HG03064 (cell line): ENCODE results near the gene OR1S1.
"Not testable (repeated sequence)": the region's sequence is repeated elsewhere in the genome, so short reads cannot be mapped to it uniquely, and the experiment has no call there.

Experiments
- ATAC-seq: cut with Tn5 transposase; IDR thresholded peaks from one replicate; pipeline ENCODE4 v1.9.1; 2021; ENCODE audit warnings: low read depth; ENCODE audit not compliant: unreplicated experiment

Gene OR1S1

DNA sequence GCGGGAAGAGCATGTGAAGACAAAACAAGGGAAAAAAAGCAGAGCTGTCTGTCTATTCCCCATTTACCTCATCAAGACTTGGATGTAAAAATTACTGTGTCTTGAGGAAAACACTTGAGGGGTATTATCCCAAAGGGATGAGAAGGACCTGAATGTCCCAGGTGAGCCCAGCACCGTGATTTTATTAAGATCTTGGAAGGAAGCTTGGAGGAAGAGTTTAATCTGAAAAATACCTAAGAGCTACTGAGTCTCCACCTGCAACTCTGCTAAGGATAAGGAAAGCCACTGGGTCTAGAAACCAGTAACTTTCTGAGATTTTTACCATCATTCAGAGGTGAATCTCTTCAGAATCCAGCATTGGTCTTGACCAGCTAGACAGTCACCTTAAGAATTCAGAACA is at the start of gene OR1S1:
OR1S1 (plus strand) TSS at position 301 of the 400 bp plus-strand sequence.
- not testable (repeated sequence) for ATAC-seq

DNA sequence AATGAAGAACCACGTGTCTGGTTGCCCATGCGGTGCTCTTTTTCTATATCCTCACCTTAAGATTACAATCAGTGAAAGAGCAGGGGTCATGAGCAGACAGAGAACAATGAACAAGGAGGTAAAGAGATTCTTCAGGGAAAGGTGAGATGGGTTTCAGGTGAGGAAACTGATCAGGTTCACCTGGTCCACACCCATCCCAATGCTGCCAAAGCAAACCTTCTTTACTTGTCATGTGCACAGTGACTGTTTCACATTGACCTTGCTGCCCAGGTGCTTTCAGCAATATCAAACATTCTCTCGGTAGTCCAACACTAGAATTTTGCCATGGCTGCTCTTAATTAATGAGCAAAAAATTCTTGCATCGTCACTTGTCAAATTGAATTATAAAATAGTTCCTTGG is 48.1 kb upstream of the OR1S1 start:
- ATAC-seq = no peak

DNA sequence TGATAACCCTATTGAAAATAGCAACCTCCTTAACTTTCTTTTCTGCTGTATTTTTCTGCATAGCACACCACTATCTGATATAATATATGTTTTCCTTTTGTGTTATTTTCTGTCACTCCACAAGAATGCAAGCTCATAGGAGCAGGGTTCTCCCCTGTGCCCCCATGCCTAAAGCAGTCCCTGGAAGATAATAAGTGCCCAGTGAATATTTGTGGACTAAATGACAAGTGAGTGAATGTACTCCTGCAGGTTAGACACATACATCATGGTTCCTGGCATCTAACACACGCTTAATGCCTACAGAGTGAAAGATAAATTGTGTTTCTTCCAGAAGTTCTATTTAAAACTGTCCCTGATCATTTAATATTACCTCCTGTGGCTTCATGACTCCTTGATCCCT is 47.5 kb upstream of the OR1S1 start:
- ATAC-seq = no peak

DNA sequence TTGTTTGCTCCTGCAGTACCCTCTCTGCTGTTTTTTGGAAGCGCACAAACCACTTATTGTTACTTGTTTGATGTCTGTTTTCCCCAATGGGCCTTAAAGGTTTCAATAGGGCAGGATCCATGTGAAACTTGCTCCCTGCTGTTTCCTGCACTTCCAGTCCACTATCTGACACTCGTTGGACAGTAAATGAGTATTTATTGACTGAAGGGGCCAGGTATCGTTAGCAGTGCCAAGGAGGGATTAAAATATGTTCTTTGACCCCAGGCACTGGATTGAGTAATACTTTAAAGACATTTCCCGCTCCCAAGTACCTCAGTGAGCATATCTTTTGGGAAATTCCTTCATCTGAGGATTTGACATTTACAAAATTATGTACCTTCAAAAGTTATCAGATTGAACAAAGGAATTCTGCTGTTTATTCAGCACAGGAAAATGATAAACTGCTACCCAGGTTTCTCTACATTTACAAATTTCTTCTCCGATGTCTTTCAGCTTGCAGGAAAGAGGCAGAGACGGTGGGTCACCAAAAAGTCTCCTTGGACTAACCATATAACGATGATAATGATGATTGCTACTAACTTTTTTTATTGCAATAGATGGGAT is 46.9 kb upstream of the OR1S1 start:
- ATAC-seq = no peak

DNA sequence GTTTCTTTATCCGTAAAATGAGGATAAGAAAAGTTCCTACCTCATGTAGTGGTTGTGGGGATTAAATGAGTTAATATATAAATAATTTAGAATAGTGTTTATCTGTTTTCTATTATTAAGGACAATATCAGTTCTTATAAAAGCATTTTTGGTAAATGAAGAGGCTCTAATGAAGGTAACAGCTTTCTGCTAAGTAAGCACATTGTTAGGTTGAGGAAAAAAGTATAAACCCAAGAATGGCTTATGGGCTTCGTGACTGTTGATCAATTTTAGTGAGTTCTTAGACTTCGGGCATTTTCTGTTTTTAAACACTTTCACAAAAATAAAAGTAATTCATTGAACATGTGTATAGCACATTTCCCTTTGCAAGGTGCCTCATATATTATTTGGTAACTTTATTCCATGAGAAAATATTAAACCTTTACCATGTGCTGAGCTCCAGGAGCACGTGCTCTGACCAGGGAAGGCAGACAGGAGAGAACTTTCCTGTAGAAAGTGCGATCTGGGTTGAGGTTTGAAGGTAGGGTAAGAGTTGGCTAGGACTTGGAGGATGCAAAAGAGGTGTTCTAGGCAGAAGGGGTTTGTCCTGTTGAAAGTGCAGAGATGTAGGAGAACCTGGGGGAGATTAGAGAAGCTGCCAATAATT is 35.0 kb upstream of the OR1S1 start:
- ATAC-seq = no peak

DNA sequence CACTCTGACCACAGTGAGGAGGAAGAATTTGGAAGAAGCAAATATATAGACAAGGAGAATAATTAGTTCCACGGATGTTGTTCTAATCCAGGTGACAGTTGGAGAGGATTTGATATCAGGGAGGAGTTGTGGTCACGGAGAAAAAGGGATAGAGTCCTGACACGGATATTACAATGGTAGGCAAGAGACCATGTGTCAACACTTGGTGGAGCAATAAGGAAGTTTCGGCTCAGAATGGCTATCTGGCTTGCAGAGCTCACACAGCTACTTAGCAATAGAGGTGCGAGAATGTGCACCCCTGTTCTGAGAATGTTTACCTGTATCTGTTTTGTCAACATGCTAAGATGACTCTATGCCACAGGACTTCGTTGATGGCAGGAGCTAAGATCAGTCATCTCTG is 34.1 kb upstream of the OR1S1 start:
- ATAC-seq = no peak

DNA sequence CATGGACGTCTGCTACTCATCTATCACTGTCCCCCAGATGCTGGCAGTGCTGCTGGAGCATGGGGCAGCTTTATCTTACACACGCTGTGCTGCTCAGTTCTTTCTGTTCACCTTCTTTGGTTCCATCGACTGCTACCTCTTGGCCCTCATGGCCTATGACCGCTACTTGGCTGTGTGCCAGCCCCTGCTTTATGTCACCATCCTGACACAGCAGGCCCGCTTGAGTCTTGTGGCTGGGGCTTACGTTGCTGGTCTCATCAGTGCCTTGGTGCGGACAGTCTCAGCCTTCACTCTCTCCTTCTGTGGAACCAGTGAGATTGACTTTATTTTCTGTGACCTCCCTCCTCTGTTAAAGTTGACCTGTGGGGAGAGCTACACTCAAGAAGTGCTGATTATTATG is 32.9 kb upstream of the OR1S1 start:
- ATAC-seq = no peak

DNA sequence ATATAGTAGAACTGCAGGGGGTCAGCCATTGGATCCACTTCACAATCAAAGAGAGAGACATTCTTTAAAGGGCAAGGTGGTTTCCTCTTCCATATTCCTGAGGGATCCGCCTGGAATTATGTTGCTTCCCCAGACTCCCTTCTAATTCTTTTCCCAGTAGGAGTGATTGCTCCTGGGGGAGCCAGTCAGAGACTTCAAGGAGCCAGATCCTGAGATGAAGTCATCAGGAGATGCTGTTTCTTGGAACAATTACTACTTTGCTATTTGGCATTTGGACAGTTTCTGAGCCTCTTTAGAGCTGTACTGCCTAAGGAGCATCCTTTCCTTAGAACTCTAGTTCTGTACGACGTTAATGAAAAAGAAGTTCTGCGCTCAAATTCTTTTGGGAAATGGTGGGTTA is 25.6 kb upstream of the OR1S1 start:
- ATAC-seq = no peak

DNA sequence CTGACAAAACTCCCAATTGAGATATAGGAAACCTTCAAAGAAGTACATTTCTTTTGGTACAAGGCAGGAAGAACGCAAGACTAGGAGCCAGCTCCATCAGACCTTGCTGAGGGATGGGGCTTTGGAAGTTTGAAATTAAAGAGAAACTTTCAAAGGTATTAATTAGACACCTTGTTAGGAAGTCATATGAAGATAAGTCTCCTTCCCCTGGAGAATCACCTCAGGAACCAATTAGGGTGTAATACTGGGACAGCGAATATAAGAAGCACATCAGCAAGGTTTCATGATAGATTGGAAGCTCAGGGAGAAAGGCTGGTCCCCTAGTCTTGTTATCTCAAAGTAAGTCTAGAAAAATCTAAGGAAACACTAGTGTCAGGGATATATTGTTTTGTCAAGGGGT is 23.8 kb upstream of the OR1S1 start, which contains the start of gene OR9Q2:
OR9Q2 (plus strand) TSS at position 301 of the 400 bp plus-strand sequence. CDS start 1,421 bp downstream, outside the sequence.
- ATAC-seq = no peak

DNA sequence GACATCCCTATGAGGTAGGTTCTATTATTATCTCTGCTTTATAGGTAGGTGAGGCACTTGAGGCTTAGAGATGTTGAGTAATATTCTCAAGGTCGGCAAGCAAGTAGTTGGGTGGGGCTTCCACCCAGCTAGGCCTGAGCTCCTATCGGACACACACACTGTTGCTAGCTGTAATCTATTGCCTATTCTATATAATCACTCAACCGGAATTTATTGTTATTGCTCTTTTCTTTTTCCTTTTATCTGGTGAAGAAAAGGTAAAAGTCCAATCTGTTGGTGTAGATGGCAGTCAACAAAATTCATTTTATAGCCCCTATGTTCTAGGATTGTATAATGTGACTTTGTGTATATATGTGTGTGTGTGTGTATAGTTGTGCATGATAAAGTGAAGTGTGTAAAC is 20.3 kb upstream of the OR1S1 start:
- no peak for ATAC-seq

DNA sequence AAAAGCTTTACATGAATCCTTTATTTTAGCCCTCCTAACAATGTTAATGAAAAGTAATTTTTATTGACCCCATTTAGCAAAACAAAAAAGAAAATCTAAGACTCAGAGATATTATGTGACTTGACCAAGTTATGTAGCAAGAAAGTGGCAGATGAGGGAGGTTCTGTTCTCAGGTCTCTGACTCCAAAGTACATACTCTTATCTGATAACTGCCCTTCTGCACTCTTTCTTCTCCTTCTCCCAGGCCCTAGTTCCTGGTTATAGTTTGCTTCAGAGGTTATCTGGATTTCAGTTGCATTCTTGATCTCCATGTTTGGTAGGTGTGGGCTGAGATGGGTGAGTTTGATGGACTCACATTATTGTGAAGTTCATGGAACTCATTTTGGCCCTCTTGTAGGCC is 19.1 kb upstream of the OR1S1 start:
- ATAC-seq = no peak

DNA sequence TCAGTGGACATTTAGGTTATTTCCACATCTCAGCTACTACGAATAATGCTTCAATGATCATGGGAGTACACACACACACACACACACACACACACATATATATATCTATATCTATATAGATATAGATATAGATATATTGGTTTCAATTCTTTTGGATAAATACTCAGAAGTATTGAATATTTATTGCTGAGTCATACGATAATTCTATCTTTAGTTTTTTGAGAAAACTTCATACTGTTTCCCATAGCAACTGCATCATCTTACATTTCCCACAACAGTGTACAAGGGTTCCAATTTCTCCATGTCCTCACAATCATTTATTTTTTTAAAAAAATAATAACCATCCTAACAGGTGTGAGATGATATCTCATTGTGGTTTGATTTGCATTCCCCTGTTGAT is 16.6 kb upstream of the OR1S1 start:
- ATAC-seq = no peak

DNA sequence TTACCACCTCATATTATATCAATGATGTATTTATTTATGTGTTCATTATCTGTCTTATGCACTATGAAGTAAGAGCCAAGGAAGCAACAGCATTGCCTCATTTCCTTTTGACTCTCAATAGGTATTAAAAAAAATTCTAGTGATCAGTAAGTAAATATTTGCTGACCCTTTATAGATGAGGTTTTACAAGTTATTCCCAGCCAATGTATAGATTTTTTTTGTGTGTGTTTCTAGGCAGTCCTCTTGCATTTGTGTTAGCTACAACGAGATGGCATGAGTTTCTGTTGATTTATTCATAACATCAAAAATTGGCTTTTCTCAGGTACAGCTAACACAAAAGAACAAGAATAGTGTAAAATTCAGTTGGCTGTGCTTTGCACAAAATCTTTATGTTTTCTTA is 13.2 kb upstream of the OR1S1 start:
- ATAC-seq = no peak

DNA sequence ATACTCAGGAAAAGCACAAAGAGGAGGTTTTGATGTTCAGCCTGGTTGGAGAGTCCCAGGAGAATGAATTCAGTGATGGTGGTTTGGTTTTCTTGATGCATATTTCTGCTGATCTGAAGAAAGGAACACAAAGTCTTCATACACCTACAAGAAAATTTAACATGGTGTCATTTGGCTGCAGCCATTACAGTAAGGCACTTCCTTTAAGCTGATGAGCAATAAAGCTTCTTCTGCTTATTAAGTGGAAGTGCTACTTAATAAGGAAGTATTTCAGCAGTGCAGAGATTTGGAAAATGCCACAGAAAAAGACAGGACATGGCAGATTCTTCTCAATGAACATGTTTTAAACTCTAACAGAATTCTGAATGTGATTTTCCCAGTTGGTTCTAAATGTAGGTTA is 8.5 kb upstream of the OR1S1 start, which contains the start of gene OR1S2:
OR1S2 (minus strand) TSS at position 101 of the 400 bp plus-strand sequence; CDS start at position 101, 0 bp downstream.
- ATAC-seq = no peak

DNA sequence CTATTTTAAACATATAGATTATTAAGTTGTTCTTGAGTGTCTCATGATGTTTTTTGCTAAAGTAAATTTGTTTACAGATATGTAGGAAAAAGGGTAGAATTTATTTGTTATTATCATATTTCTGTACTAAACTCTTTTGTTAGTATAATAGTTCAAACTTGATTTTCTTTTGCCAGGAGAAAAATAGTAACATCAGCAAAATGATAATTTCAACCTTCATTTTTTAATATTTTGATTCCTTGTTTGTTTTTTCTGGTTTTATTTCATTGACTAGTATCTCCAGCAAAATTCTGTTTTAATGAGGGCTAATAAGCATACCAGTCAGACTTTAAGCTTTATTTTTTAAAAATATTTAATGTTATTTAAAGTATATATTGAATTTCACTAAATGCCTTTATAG is 4.0 kb downstream of the OR1S1 start:
- ATAC-seq = no peak

DNA sequence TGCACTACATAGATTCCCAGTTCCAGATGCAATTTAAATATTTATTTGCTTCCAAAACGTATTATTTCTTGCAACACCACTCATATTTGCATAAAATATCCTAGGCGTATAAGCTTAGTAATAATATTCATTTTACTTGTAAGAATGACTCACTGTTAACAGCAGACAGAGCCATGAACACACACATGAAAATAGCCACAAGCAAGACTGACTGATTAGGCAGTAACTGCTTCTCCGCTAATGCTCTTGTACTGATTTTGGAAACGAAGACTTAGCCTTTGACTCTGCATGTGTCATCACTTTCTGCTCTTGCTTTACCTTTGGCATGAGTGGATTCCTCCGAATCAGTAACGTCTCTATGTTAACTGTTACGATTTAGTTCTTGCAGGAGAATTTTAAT is 10.2 kb downstream of the OR1S1 start:
- no peak for ATAC-seq

DNA sequence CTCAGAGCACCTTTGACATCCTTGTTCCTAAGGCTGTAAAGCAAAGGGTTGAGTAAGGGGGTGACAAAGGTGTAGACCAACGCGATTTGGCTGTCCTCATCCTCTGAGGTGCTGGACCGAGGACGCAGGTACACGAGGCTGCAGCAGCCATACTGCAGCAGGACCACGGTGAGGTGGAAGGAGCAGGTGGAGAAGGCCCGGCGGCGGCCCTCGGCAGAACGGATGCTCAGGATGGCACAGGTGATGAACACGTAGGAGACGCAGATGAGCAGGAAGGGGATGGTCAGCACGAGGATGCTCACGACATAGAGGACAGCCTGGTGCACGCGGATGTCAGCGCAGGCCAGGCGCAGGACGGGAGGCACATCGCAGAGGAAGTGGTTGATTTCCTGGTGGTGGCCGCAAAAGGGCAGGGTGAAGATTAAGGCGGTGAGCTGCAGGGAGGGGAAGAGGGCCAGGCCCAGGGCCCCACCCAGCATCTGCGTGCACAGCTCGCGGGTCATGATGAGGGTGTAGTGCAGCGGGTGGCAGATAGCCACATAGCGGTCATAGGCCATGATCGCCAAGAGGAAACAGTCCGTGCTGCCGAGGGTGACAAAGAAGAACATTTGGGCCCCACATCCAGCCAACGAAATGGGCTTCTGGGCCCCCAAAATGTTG is 15.6 kb downstream of the OR1S1 start:
- ATAC-seq = no peak

DNA sequence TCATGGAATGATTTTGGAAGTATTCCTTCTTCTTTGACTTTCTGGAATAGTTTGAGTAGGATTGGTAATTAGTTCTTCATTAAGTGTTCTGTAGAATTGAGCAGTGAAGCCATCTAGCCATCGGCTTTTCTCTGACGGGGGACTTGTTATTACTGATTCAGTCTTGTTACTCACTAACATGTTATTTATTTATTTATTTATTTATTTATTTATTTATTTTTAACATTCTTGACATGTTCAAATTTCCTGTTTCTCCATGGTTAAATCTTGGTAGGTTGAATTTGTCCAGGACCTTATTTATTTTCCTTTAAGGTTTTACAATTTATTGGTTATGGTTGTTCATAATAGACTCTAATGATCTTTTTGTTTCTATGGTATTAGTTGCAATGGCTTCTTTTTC is 31.4 kb downstream of the OR1S1 start:
- no peak for ATAC-seq

DNA sequence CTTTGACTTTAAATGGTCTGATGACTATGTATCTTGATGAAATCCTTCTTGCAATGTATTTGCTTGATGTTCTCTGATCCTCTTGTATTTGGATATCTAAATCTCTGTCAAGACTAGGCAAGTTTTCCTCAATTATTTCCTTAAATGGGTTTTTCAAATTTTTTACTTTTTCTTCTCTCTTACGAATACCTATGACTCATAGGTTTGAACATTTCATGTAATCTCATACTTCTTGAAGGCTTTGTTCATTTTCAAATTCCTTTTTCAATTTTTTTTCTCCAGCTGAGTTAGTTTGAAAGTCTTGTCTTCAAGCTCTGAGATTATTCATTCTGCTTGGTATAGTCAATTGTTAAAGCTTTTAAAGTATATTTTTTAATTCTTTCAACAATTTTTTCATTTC is 42.4 kb downstream of the OR1S1 start:
- ATAC-seq = no peak

DNA sequence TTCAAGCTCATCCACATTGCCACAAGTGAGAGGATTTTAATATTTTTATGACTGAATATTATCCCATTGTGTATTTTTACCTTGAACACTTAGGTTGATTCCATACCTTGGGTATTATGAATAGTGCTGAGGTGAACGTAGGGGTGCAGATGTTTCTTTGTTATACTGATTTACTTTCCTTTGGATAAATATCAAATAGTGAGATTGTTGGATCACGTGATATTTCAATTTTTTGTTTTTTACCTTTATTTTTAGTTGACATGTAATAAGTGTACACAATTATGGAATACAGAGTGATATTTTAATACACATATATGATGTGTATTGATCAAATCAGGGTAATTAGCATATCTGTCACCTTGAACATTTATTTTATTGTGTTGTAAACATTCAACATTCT is 47.5 kb downstream of the OR1S1 start:
- no peak for ATAC-seq
